Ovary (tissue), 3 donors: Measurements from ENCODE around the gene MBNL3.

Experiments
- CTCF ChIP-seq, 3 donors: fragments of 450-650 bp in 2 of 3; fragments of 200-600 bp in 1 of 3; IDR thresholded peaks; one replicate each; pipeline versions ENCODE4 v1.5.1 to v1.8.0; 2016 to 2022; ENCODE audit warnings: antibody characterized with exemption in 3 of 3, mild to moderate bottlenecking in 1 of 3
- EP300 ChIP-seq: sonication (generic); formaldehyde crosslinking; IDR thresholded peaks from one replicate; pipeline ENCODE4 v1.6.1; 2017; ENCODE audit warnings: antibody characterized with exemption
- POLR2A ChIP-seq: fragments of 450-650 bp; IDR thresholded peaks from one replicate; pipeline ENCODE4 v1.6.1; 2017; ENCODE audit warnings: antibody characterized with exemption, mild to moderate bottlenecking, moderate library complexity
- donor health status: DM: no; HTN: no; CAD: no.

- TF ChIP-seq CTCF (IDR thresholded peaks at IDR 0.05), result no peak
- TF ChIP-seq POLR2A, result no peak
- TF ChIP-seq EP300, result no peak
These were observed 152.7 kb downstream of the MBNL3 start for GRCh38 chrX:132336172-132336571.
